Hepatocyte (in vitro differentiated cells): ENCODE data around the gene NDST3. TPM values are rescaled to one million over a fixed set of nuclear protein-coding genes. Genes with fewer than 3 reads are reported as not detected.
"Not testable (repeated sequence)": the region's sequence is repeated elsewhere in the genome, so short reads cannot be mapped to it uniquely, and the experiment has no call there.

Experiments used
- DNase-seq: peaks from one replicate; pipeline ENCODE4 v3.0.0-alpha.2; 2016; ENCODE audit warnings: low spot score
- H2AFZ ChIP-seq: fragments of 200-600 bp; sonication (generic); 2 replicates; pipeline ENCODE4 v1.6.0; 2016; ENCODE audit warnings: antibody characterized with exemption, mild to moderate bottlenecking
- H3K27ac ChIP-seq: fragments of 200-600 bp; sonication (generic); 2 replicates; pipeline ENCODE4 v1.5.1; 2016; ENCODE audit warnings: mild to moderate bottlenecking
- H3K27me3 ChIP-seq: fragments of 200-600 bp; sonication (generic); 2 replicates; pipeline ENCODE4 v1.6.1; 2016
- H3K36me3 ChIP-seq: fragments of 200-600 bp; sonication (generic); replicated peaks from 2 replicates; pipeline ENCODE4 v1.5.1; 2016; ENCODE audit warnings: low read depth; ENCODE audit not compliant: insufficient read depth
- H3K4me1 ChIP-seq: fragments of 200-600 bp; sonication (generic); 2 replicates; pipeline ENCODE4 v1.5.1; 2016; ENCODE audit warnings: mild to moderate bottlenecking, moderate library complexity; ENCODE audit not compliant: insufficient read depth
- H3K4me2 ChIP-seq: fragments of 200-600 bp; sonication (generic); 2 replicates; pipeline ENCODE4 v1.6.0; 2016
- H3K4me3 ChIP-seq: fragments of 200-600 bp; sonication (generic); 2 replicates; pipeline ENCODE4 v1.5.1; 2016; ENCODE audit warnings: mild to moderate bottlenecking
- H3K79me2 ChIP-seq: fragments of 200-600 bp; sonication (generic); 2 replicates; pipeline ENCODE4 v1.6.0; 2017; ENCODE audit warnings: mild to moderate bottlenecking
- H3K9me2 ChIP-seq: fragments of 200-600 bp; sonication (generic); replicated peaks from 2 replicates; pipeline ENCODE4 v1.6.0; 2017; ENCODE audit warnings: mild to moderate bottlenecking; ENCODE audit not compliant: insufficient read depth
- H3K9me3 ChIP-seq: fragments of 200-600 bp; sonication (generic); 2 replicates; pipeline ENCODE4 v1.5.1; 2016; ENCODE audit warnings: low read depth, mild to moderate bottlenecking
- H4K20me1 ChIP-seq: fragments of 200-600 bp; sonication (generic); 2 replicates; pipeline ENCODE4 v1.6.0; 2016; ENCODE audit warnings: mild to moderate bottlenecking; ENCODE audit not compliant: insufficient read depth, poor library complexity, severe bottlenecking
- CTCF ChIP-seq: fragments of 200-600 bp; sonication (generic); IDR thresholded peaks from 2 replicates; pipeline ENCODE4 v1.5.1; 2016; ENCODE audit warnings: antibody characterized with exemption, mild to moderate bottlenecking; ENCODE audit not compliant: poor library complexity
- EZH2 ChIP-seq: fragments of 200-600 bp; sonication (generic); IDR thresholded peaks from 2 replicates; pipeline ENCODE4 v1.6.1; 2016; ENCODE audit warnings: antibody characterized with exemption, mild to moderate bottlenecking, borderline replicate concordance
- EZH2phosphoT487 ChIP-seq: fragments of 200-600 bp; sonication (generic); IDR thresholded peaks from one replicate; pipeline ENCODE4 v1.6.1; 2018; ENCODE audit warnings: antibody characterized with exemption, mild to moderate bottlenecking, low read depth, moderate library complexity; ENCODE audit not compliant: unreplicated experiment, severe bottlenecking
- WGBS: methylation state at CpG from one replicate; pipeline ENCODE4 v1.1.6; 2016; ENCODE audit warnings: low lambda C conversion rate; ENCODE audit errors: missing lambda C conversion rate; 5-methylcytosine and 5-hydroxymethylcytosine counted together
- polyA plus RNA-seq: library from polyadenylated mRNA; unstranded; fragments of >200 nt; fragmentation: Nextera tagmentation; extraction: Ambion mirVana; gene quantifications from 2 replicates; pipeline ENCODE4 v1.2.1, GENCODE V29; 2016
- total RNA-seq: library from RNA; depleted of rRNA; stranded (reverse); fragments of >200 nt; gene quantifications from 2 replicates; pipeline ENCODE4 v1.2.3, GENCODE V29; 2014

Gene NDST3
- total and polyA plus RNA-seq, 2 experiments from 2014 or later: 1.3 to 1.6 TPM

DNA sequence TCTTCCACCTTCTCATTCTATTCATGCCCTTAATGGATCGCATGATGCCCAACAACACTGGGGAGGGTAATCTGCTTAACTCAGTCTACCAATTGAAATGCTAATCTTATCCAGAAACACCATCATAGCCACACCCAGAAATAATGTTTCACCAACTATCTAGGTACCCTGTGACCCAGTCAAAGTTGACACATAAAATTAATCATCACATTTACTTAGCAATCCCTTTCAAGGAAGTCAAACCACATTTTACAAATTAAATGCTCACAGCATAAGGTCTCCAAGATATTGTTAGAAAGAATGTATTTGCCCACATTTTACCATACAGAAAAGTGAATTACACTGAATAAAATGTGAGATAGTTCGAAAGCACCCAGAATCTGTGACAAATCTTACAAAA lies 226.0 kb downstream of the NDST3 start:
- no peak for DNase-seq

GRCh38 chr4:118264096-118264495 lies 229.8 kb downstream of the NDST3 start:
- H2AFZ ChIP-seq: no peak overlapping the region
- WGBS: 94% methylated on average over 3 of the region's 3 CpGs
- no peaks in the 10 kb centered on the region for H3K9me3 ChIP-seq
- no peaks in the 10 kb centered on the region for H3K9me2 ChIP-seq
- H3K4me1 ChIP-seq: no peaks in the 10 kb centered on the region
- TF ChIP-seq EZH2phosphoT487 (no peak), CTCF (no peak), EZH2 (no peak)
- no peak overlapping the region for H3K4me3 ChIP-seq
- no peak for DNase-seq
- no peak overlapping the region for H3K27ac ChIP-seq
- H3K4me2 ChIP-seq: no peak overlapping the region
- H3K27me3 ChIP-seq: no peaks in the 10 kb centered on the region
- H3K36me3 ChIP-seq: no peaks in the 10 kb centered on the region
- H3K79me2 ChIP-seq: no peaks in the 10 kb centered on the region
- H4K20me1 ChIP-seq: no peaks in the 10 kb centered on the region

More for the DNA sequence above, 226.0 kb downstream of the NDST3 start:
- H3K9me3 ChIP-seq: no peaks in the 10 kb centered on the region
- no peak overlapping the region for H2AFZ ChIP-seq
- H3K4me1 ChIP-seq: no peaks in the 10 kb centered on the region
- no peak overlapping the region for H3K27ac ChIP-seq
- no peaks in the 10 kb centered on the region for H3K79me2 ChIP-seq
- 94% methylated on average over 2 of the region's 2 CpGs for WGBS
- H3K9me2 ChIP-seq: no peaks in the 10 kb centered on the region
- H3K4me2 ChIP-seq: no peak overlapping the region
- TF ChIP-seq EZH2phosphoT487 (no peak), EZH2 (no peak), CTCF (no peak)
- H3K27me3 ChIP-seq: no peaks in the 10 kb centered on the region
- no peaks in the 10 kb centered on the region for H3K36me3 ChIP-seq
- H3K4me3 ChIP-seq: no peak overlapping the region
- H4K20me1 ChIP-seq: no peaks in the 10 kb centered on the region

DNA sequence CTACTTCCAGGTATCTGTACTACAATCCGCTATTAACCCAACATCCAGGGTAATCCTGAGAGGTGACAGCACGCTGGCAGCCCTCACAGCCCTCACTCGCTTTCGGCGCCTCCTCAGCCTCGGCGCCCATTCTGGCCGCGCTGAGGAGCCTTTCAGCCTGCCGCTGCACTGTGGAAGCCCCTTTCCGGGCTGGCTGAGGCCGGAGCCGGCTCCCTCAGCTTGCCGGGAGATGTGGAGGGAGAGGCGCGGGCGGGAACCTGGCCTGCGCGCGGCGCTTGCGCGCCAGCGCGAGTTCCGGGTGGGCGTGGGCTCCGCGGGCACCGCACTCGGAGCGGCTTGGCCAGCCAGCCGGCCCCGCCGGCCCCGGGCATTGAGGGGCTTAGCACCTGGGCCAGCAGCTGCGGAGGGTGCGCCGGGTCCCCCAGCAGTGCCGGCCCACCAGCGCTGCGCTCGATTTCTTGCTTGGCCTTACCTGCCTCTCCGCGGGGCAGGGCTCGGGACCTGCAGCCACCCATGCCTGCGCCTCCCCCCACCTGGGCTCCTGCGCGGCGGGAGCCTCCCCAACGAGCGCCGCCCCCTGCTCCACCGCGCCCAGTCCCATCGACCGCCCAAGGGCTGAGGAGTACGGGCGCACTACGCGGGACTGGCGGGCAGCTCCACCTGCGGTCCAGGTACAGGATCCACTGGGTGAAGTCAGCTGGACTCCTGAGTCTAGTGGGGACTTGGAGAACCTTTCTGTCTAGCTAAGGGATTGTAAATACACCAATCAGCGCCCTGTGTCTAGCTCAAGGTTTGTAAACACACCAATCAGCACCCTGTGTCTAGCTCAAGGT lies 231.2 kb downstream of the NDST3 start:
- no peaks in the 10 kb centered on the region for H3K79me2 ChIP-seq
- no peaks in the 10 kb centered on the region for H3K9me3 ChIP-seq
- 71% methylated on average over 53 of the region's 64 CpGs for WGBS
- H3K9me2 ChIP-seq: no peaks in the 10 kb centered on the region
- H4K20me1 ChIP-seq: no peaks in the 10 kb centered on the region
- H3K36me3 ChIP-seq: no peaks in the 10 kb centered on the region
- no peak overlapping the region for H3K27ac ChIP-seq
- no peak for TF ChIP-seq EZH2
- no peak for TF ChIP-seq CTCF
- no peak for TF ChIP-seq EZH2phosphoT487
- H2AFZ ChIP-seq: no peak overlapping the region
- H3K4me2 ChIP-seq: peak overlapping the region; percentile 62
- no peaks in the 10 kb centered on the region for H3K27me3 ChIP-seq
- no peak overlapping the region for H3K4me3 ChIP-seq
- peak; percentile 31 for DNase-seq
- no peaks in the 10 kb centered on the region for H3K4me1 ChIP-seq

DNA sequence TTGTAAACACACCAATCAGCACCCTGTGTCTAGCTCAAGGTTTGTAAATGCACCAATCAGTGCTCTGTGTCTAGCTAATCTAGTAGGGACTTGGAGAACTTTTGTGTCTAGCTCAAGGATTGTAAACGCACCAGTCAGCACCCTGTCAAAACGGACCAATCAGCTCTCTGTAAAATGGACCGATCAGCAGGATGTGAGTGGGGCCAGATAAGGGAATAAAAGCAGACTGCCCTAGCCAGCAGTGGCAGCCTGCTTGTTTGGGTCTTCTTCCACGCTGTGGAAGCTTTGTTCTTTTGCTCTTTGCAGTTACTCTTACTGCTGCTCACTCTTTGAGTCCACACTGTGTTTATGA lies 231.8 kb downstream of the NDST3 start:
- not testable (repeated sequence) for H3K27ac ChIP-seq, H4K20me1 ChIP-seq, H3K4me2 ChIP-seq, H3K36me3 ChIP-seq, H3K4me3 ChIP-seq, H3K9me2 ChIP-seq, H3K79me2 ChIP-seq, H3K4me1 ChIP-seq, H3K9me3 ChIP-seq, H2AFZ ChIP-seq, H3K27me3 ChIP-seq, DNase-seq
- whole genome bisulfite sequencing: 93% methylated on average over 4 of the region's 4 CpGs
